Chondrocyte (in vitro differentiated cells): Measurements from ENCODE around the gene TRABD. TPM values are rescaled to one million over a fixed set of nuclear protein-coding genes. Genes with fewer than 3 reads are reported as not detected.

Source experiments
- DNase-seq: peaks from one replicate; pipeline ENCODE4 v3.0.0; 2021; ENCODE audit warnings: mixed read lengths, low spot score
- H3K27ac Mint-ChIP-seq: one replicate; pipeline ENCODE4 v1.8.0; 2021; ENCODE audit warnings: mild to moderate bottlenecking, moderate library complexity, mixed read lengths; ENCODE audit not compliant: unreplicated experiment
- H3K27me3 Mint-ChIP-seq: 2 replicates; pipeline ENCODE4 v1.8.0; 2021; ENCODE audit warnings: low read depth, mixed read lengths
- H3K36me3 Mint-ChIP-seq: 2 replicates; pipeline ENCODE4 v1.8.0; 2021; ENCODE audit warnings: low read depth, mixed read lengths
- H3K4me1 Mint-ChIP-seq: 2 replicates; pipeline ENCODE4 v1.8.0; 2021; ENCODE audit warnings: low read depth, mild to moderate bottlenecking, mixed read lengths
- H3K4me3 Mint-ChIP-seq: one replicate; pipeline ENCODE4 v1.8.0; 2021; ENCODE audit warnings: mild to moderate bottlenecking, moderate library complexity, mixed read lengths; ENCODE audit not compliant: unreplicated experiment
- H3K9me3 Mint-ChIP-seq: 2 replicates; pipeline ENCODE4 v1.8.0; 2021; ENCODE audit warnings: low read depth, mixed read lengths
- total RNA-seq: library from RNA; stranded (reverse); gene quantifications from 3 replicates; pipeline ENCODE4 v1.2.1, GENCODE V29; 2021
- TF ChIP-seq, protein P1 (sequence below): fragments of 200-600 bp; sonication (generic); IDR thresholded peaks from 2 replicates; pipeline ENCODE4 v1.5.0; 2021; ENCODE audit warnings: antibody characterized with exemption, mild to moderate bottlenecking, moderate library complexity

The TRABD gene
- total RNA-seq, 1 donor from 2014 or later = 20.2 TPM

DNA sequence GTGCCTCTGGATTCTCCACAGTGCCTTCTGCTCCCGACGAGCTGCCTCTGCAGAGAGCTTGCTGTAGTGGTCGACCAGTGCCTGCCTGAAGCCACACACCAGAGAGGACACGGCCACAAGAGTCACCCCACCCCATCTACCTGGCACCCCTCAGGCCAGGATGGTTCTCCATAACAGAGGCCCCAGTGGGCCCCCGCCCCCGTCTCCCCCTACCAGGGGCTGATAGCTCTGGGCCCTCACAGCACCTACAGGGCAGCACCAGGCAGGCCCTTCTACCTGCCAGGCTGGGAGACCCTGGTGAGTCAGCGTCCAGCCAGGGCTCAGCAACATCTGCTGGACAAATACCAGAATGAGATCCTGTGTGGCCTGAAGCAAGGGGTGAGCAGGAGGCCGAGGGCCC, 36.8 kb downstream of the TRABD start:
- H3K9me3 Mint-ChIP-seq = no peaks in the 10 kb centered on the region

DNA sequence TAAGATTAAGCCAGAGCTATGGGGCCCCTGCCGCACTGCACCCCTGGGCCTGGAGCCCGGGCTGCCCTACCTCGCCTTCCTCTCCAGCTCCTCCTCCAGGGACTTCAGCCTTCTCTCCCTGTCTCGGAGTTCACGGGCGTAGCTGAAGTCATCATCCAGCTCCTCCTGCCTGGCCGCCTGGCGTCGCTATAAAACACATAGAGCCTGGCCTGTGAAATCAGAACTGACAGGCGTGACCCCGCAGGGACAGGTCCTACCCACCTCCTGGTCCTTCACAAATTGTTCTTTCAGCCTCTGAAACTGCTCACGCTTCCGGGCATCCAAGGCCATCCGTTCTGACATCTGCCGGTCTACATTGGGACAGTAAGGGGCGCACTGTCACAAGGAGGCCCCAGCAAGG, 38.4 kb downstream of the TRABD start:
- Mint-ChIP-seq H3K27me3 (no peaks in the 10 kb centered on the region), H3K36me3 (peaks cover 15% of the 10 kb centered on the region), H3K27ac (no peak overlapping the region), H3K4me1 (peaks cover 4% of the 10 kb centered on the region), H3K4me3 (no peak overlapping the region), H3K9me3 (no peaks in the 10 kb centered on the region)
- DNase-seq = no peak
- TF ChIP-seq, protein P1, sequence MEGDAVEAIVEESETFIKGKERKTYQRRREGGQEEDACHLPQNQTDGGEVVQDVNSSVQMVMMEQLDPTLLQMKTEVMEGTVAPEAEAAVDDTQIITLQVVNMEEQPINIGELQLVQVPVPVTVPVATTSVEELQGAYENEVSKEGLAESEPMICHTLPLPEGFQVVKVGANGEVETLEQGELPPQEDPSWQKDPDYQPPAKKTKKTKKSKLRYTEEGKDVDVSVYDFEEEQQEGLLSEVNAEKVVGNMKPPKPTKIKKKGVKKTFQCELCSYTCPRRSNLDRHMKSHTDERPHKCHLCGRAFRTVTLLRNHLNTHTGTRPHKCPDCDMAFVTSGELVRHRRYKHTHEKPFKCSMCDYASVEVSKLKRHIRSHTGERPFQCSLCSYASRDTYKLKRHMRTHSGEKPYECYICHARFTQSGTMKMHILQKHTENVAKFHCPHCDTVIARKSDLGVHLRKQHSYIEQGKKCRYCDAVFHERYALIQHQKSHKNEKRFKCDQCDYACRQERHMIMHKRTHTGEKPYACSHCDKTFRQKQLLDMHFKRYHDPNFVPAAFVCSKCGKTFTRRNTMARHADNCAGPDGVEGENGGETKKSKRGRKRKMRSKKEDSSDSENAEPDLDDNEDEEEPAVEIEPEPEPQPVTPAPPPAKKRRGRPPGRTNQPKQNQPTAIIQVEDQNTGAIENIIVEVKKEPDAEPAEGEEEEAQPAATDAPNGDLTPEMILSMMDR = no peak

More for the DNA sequence above, 36.8 kb downstream of the TRABD start:
- DNase-seq = no peak
- H3K36me3 Mint-ChIP-seq = peaks cover 13% of the 10 kb centered on the region
- H3K27ac Mint-ChIP-seq = no peak overlapping the region
- H3K27me3 Mint-ChIP-seq = no peaks in the 10 kb centered on the region
- TF ChIP-seq, protein P1 = no peak
- H3K4me3 Mint-ChIP-seq = no peak overlapping the region
- H3K4me1 Mint-ChIP-seq = peaks cover 4% of the 10 kb centered on the region

GRCh38 chr22:50225200-50225969, 39.7 kb downstream of the TRABD start:
- H3K9me3 Mint-ChIP-seq = no peaks in the 10 kb centered on the region
- no peaks in the 10 kb centered on the region for H3K27me3 Mint-ChIP-seq
- TF ChIP-seq, protein P1 = no peak
- no peak overlapping the region for H3K27ac Mint-ChIP-seq
- H3K36me3 Mint-ChIP-seq = peaks cover 16% of the 10 kb centered on the region
- no peaks in the 10 kb centered on the region for H3K4me1 Mint-ChIP-seq
- no peak overlapping the region for H3K4me3 Mint-ChIP-seq
- DNase-seq = no peak

- no peak overlapping the region for H3K27ac Mint-ChIP-seq
- no peak for DNase-seq
- TF ChIP-seq, protein P1 = no peak
- H3K27me3 Mint-ChIP-seq = no peaks in the 10 kb centered on the region
- no peak overlapping the region for H3K4me3 Mint-ChIP-seq
- no peaks in the 10 kb centered on the region for H3K9me3 Mint-ChIP-seq
- H3K36me3 Mint-ChIP-seq = peaks cover 16% of the 10 kb centered on the region
- no peaks in the 10 kb centered on the region for H3K4me1 Mint-ChIP-seq
These were observed 40.6 kb downstream of the TRABD start for GRCh38 chr22:50226063-50226874.

DNA sequence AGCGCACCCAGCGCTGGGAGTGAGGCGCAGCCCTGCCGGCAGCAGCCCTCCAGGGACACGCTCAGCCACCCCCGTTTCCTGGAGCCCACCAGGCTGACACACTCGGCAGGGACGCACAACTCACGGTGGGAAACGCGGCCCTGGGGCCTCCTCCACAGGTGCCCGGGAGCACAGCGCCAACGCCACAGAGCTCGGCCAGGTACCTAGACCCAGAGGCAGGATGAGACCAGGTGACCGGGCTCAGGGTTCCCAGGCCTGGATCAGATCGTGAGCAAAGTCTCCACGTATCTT, 41.1 kb downstream of the TRABD start:
- no peak overlapping the region for H3K4me3 Mint-ChIP-seq
- no peaks in the 10 kb centered on the region for H3K27me3 Mint-ChIP-seq
- H3K36me3 Mint-ChIP-seq = peaks cover 16% of the 10 kb centered on the region
- no peak overlapping the region for H3K27ac Mint-ChIP-seq
- H3K4me1 Mint-ChIP-seq = no peaks in the 10 kb centered on the region
- DNase-seq = no peak
- H3K9me3 Mint-ChIP-seq = no peaks in the 10 kb centered on the region
- TF ChIP-seq, protein P1 = no peak
